NOMO-1 (cell line): Measurements from ENCODE around the gene ADAT3.

Experiments used
- DNase-seq, 2 experiments: peaks; one replicate each; lab custom pipeline; 2025; ENCODE audit not compliant: unreplicated experiment in 2 of 2; lab: John Stamatoyannopoulos, UW

ADAT3 gene

DNA sequence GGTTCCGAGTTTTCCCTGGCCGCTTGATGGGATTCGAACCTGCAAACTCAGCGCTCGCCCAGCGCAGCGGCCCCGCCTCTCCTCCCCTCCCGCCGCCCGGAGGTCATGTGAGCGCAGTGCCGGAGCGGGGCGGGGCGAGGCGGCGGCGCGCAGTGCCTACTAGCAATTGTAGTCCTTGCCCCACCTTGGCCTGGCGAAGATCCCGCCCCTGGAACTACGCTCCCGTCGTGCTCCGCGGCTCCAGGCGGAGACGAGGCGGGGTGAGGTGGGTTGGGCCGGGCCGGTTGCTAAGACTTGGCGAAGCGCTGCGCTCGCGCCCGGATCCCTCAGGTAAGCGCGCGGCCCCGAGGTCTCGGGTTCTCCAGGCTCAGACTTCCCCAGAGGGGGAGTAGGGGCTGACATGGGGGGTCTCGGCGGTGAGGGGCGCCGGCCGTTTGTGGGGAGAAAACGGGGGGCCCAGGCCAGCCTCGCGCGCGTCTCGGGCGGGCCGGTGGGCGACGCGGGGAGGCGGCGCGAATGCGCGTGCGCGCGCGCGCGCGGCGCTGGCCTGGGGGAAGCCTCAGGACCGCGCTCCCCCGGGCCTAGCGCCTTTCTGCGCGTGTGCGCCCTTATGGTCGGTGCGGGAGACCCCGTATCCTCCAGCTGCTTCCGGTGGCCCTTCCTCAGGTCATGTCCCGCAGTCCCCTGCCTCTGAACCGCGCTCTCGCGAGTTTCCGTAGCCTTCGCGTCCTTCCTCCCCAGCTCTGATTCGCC is at the start of gene ADAT3, which contains the start of gene SCAMP4:
ADAT3 (plus strand) TSS at position 290 of the 753 bp plus-strand sequence. CDS start 6,649 bp downstream, outside the sequence.
SCAMP4 (plus strand) TSS at position 290 of the 753 bp plus-strand sequence. CDS start 9,621 bp downstream, outside the sequence.
- peak; percentile 99 for DNase-seq

GRCh38 chr19:1855828-1856255 is 49.4 kb upstream of the ADAT3 start:
- DNase-seq: peak in 1 of 2 experiments; percentile 27

DNA sequence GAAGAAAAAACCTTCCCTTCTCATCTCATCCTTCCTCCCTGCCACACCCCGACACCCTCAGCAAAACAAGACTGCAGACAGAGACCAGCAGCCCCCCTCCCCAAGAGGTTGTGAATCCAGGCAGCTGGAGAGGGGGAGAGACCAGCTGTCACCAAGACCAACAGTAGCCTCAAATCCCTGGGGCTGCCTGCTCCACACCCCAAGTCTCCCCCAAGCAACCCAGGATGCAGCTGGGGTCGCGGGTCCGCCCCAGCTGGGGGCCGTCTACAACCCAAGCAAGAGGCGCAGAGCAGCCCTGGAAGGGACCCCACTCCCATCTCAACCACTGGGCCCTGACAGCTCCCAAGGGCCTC is 48.9 kb upstream of the ADAT3 start:
- DNase-seq: no peak

GRCh38 chr19:1856698-1857603 is 48.2 kb upstream of the ADAT3 start:
- DNase-seq: peak; percentile 85 to 89

GRCh38 chr19:1857648-1858326 is 47.4 kb upstream of the ADAT3 start:
- DNase-seq: no peak

GRCh38 chr19:1858412-1859081 is 46.7 kb upstream of the ADAT3 start:
- no peak for DNase-seq

DNA sequence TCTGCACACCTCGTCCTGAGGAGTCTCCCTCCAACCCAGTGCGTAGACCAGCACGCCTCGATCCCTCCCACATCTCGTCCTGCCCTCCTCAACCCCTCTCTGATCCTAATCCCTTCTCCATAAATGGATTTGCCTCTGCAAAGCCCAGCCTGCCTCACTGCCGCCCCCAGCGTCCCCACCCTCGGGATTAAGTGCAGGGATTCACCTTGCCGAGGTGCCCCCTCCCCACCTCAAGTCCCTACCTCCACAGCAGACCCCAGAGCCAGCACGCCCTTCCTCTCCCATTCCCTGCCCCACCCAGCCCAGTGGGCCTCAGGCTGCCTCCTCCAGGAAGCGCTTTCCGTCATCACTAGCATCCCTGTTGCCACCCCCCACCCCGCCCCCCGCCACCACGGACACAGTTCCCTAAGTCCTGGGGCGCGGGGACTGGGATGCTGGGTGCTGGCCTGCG is 45.8 kb upstream of the ADAT3 start:
- DNase-seq: no peak

GRCh38 chr19:1860042-1860775 is 45.0 kb upstream of the ADAT3 start:
- DNase-seq: no peak

DNA sequence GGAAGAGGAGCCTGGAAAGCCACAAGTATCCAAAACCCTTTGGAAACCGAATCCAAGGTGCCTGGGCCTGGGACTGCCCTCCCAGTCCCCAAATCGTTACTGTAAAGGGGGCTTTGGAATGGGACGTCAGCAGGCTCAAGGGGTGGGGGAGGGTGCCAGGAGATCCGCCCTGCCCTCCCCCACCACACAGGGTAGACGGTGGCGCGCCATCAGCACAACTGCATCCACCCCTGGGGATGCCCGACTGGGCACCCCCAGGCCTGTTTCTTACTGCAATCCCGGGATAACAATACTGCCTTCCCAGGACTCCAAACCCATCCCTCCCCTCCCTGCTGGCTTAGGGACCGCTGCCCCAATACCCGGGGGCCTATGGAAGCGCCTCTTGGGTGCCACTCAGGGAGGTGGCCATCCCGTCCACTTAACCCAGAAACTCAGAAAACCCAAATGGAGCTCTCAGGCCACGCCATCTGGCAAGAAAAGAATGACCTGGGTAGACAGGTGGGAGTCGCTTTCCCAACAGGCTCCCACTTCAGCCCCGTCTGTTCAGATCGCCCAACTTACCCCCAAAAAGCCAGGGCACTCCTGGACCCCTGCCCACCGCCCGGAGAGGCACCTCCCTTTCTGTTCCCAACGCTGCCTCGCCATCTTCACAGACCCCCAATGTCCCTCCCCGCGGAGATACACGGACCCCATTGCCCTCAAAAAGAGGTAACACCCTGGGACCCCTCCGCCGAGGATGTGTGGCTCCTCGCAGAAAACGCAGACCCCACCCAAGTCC is 44.2 kb upstream of the ADAT3 start:
- no peak for DNase-seq

GRCh38 chr19:1861599-1862031 is 43.6 kb upstream of the ADAT3 start:
- DNase-seq: no peak

DNA sequence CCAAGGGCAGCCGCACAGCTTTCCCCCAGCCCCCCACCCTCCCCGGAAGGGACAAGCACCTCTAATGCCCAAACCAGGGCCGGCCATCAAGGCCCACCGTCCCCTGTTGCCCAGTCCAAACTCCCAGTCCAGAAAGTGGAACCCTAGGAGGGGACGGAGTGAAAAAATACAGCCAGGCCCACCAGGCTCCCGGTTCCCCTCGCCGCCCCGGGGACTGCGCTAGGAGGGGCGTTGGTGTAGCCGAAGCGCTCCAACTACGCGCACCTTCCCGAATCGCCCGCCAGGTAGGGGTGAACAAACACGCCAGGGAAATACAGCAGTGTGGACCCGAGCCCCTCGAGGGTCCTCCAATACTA is 43.2 kb upstream of the ADAT3 start:
- no peak for DNase-seq

DNA sequence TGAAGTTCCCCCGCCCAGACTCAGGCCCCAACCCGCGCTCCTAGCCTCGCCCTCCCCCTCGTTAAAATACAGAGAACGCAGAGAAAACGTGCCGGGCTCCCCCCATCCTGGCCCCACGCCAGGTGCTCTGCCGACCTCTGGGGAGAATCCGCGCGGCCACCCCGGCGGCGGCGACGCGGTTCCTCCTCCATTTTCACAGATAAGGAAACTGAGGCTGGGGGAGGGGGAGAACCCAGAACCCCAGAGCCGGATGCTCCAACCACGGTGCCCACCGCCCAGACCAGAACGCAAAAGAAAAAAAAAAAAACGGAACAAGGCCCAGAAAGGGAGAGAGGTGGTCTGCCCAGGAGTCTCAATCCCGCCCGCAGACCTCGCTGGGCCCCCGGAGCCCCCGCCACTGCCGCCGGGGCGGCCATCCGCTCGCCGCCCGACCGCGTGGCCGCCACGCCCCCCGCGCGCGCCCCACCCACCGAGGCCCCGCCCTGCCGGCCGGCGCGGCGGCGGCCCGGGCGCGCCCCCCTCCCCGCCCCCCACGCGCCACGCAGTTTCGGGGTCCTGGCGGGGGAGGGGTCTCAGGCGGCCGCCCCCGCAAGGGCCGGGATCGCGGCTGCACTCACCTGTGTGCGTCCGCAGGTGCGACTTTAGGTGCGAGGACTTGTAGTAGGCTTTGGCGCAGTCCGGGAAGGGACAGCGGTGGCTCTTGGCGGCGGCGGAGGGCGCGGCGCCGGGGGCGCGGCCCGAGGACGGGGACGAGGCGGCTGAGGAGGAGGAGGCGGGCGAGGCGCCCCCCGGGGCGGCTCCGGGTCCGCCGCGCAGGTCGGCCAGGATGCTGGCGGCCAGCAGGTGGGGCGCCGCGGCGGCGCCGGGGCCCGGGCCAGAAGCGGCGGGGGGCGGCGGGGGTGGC is 42.5 kb upstream of the ADAT3 start:
- no peak for DNase-seq

- DNase-seq: no peak
Measured at GRCh38 chr19:1863328-1863637, 41.9 kb upstream of the ADAT3 start, which contains the start of gene KLF16. Gene KLF16, minus strand, starts transcription at chr19:1863579. Its CDS starts 82 bp downstream, at chr19:1863497.

DNA sequence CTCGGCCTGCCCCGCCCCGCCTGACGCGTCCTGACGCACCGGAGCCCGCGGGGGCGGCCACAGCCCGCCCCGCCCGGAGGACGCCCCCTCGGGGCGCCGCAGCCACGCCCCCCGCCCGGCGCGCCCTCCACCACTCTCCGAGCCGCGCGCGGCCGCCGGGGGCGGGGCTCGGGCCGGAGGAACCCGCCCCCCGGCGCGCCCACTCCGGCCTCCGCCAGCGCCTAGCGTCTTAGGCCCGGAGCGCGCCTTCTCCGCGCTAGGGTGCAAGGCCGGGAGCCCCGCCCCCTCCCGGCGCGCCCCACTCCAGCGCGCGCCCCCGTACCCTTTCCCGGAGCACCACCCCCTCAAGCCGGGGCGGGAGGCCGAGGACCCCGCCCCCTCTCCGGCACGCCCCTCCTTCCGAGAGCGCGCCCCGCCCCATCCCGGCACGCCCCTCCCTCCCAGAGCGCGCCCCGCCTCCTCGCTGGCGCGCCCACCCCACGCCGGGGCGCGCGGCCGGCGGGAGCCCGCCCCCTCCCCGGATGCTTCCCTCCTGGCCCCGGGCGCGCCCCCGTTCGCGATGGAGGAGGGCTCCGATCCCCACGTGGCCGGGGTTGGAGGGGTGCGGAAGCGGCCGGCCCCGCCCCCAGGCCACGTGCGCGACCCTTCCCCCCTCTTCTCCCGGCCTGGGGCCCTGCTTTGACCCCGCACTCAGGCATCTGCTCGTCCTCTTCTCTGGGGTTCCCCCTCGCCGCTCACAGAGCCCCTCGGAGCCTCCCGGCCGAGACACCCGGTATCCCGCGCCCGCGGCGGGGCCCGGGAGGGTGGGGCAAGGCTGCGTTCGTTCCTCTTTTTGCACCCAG is 41.3 kb upstream of the ADAT3 start:
- DNase-seq: peak; percentile 89 to 95

- peak; percentile 66 to 74 for DNase-seq
Measured at GRCh38 chr19:1864480-1865171, 40.6 kb upstream of the ADAT3 start.

DNA sequence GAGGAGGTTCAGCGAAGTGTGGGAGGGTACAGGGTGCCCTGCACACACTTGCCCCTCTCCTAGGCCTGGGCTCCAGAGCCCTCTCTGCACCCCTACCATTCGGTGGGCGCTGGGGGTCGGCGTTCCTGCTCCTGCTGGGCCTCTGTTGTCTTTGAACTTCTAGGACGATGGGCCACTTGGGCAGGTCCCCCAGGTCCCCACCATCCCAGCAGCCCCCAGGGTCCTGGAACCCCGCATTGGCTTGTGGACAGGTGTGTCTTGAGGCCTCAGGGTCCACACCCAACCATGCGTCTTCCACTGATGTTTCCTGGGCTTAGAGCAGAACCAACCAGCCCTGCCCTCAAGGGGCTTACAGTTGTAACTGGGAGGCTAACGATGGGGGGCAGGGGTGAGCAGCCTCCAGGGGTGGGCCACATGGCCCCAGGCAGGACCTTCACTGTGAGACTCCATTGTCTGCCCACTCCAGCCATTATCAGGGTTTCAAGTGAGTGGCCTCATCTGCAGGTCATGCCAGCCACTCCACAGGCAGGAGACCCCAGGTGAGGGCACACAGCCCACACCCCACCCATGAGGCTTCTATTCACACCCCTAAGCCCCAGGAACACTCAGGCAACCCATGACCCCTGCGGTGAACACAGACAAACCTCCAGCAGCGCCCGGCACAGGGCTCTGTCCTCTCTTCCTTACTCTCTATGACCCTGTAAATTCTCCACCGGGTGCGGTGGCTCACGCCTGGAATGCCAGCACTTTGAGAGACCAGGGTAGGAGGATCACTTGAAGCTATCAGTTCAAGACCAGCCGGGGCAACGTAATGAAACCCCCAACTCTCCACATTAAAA is 39.8 kb upstream of the ADAT3 start:
- DNase-seq: no peak
